Cardiac muscle cell (in vitro differentiated cells and primary cell): ENCODE measurements around the gene BAD. TPM values are rescaled to one million over a fixed set of nuclear protein-coding genes. Genes with fewer than 3 reads are reported as not detected.

ENCODE experiments used
- DNase-seq, 2 donors: peaks; one replicate each; pipeline versions ENCODE4 v3.0.0 to v3.0.0-alpha.2; 2010 to 2017; ENCODE audit warnings: low read depth in 1 of 2, low spot score in 1 of 2
- H3K27ac ChIP-seq: fragments of 200-600 bp; sonication (generic); 2 replicates; pipeline ENCODE4 v1.5.1; 2016
- H3K27me3 ChIP-seq: fragments of 200-600 bp; sonication (generic); 2 replicates; pipeline ENCODE4 v1.6.0; 2016; ENCODE audit warnings: control low read depth
- H3K36me3 ChIP-seq: fragments of 200-600 bp; sonication (generic); 2 replicates; pipeline ENCODE4 v1.5.1; 2016; ENCODE audit warnings: control low read depth
- H3K4me1 ChIP-seq: fragments of 200-600 bp; sonication (generic); 2 replicates; pipeline ENCODE4 v1.8.1; 2017; ENCODE audit warnings: low read depth, mild to moderate bottlenecking, mixed run types
- H3K4me3 ChIP-seq: fragments of 200-600 bp; sonication (generic); 2 replicates; pipeline ENCODE4 v1.5.1; 2016; ENCODE audit warnings: mild to moderate bottlenecking
- H3K9me3 ChIP-seq: fragments of 200-600 bp; sonication (generic); 2 replicates; pipeline ENCODE4 v1.5.1; 2017; ENCODE audit warnings: low read depth, mild to moderate bottlenecking, control low read depth
- CTCF ChIP-seq: IDR thresholded peaks from 2 replicates; pipeline ENCODE4 v1.5.1; 2012; ENCODE audit warnings: low read depth, mild to moderate bottlenecking, low read length
- polyA plus RNA-seq: library from polyadenylated mRNA; unstranded; fragments of >200 nt; fragmentation: Nextera tagmentation; extraction: Ambion mirVana; gene quantifications from 2 replicates; pipeline ENCODE4 v1.2.1, GENCODE V29; 2016
- total RNA-seq: library from RNA; depleted of rRNA; stranded (reverse); fragments of >200 nt; gene quantifications from 2 replicates; pipeline ENCODE4 v1.2.3, GENCODE V29; 2016

BAD gene
- total and polyA plus RNA-seq, 2 experiments from 2014 or later: 155 to 195 TPM

- no peak overlapping the region for H3K4me3 ChIP-seq
- H3K9me3 ChIP-seq: no peaks in the 10 kb centered on the region
- H3K36me3 ChIP-seq: no peaks in the 10 kb centered on the region
- no peak for TF ChIP-seq CTCF
- peaks cover 9% of the 10 kb centered on the region for H3K4me1 ChIP-seq
- no peak for DNase-seq
- no peaks in the 10 kb centered on the region for H3K27me3 ChIP-seq
- peak overlapping the region; percentile 26 for H3K27ac ChIP-seq
These were observed 39.5 kb downstream of the BAD start for GRCh38 chr11:64244966-64245365.

- no peaks in the 10 kb centered on the region for H3K27me3 ChIP-seq
- no peaks in the 10 kb centered on the region for H3K9me3 ChIP-seq
- peaks cover 11% of the 10 kb centered on the region for H3K4me1 ChIP-seq
- TF ChIP-seq CTCF: no peak
- H3K27ac ChIP-seq: no peak overlapping the region
- no peak overlapping the region for H3K4me3 ChIP-seq
- no peaks in the 10 kb centered on the region for H3K36me3 ChIP-seq
- no peak for DNase-seq
These were observed 40.4 kb downstream of the BAD start for GRCh38 chr11:64244107-64244506.

GRCh38 chr11:64243236-64243854 lies 41.1 kb downstream of the BAD start:
- DNase-seq: no peak
- H3K4me1 ChIP-seq: peaks cover 11% of the 10 kb centered on the region
- no peak overlapping the region for H3K4me3 ChIP-seq
- H3K9me3 ChIP-seq: no peaks in the 10 kb centered on the region
- H3K27me3 ChIP-seq: no peaks in the 10 kb centered on the region
- TF ChIP-seq CTCF: no peak
- no peak overlapping the region for H3K27ac ChIP-seq
- peaks cover 1% of the 10 kb centered on the region for H3K36me3 ChIP-seq

GRCh38 chr11:64241491-64242374 lies 42.7 kb downstream of the BAD start:
- Histone ChIP-seq H3K4me3 (peak overlapping the region; percentile 86), H3K27ac (peak overlapping the region; percentile 86), H3K36me3 (peaks cover 3% of the 10 kb centered on the region), H3K9me3 (no peaks in the 10 kb centered on the region), H3K27me3 (no peaks in the 10 kb centered on the region), H3K4me1 (peaks cover 5% of the 10 kb centered on the region)
- peak; percentile 48 to 99 for DNase-seq
- no peak for TF ChIP-seq CTCF

- TF ChIP-seq CTCF: no peak
- no peaks in the 10 kb centered on the region for H3K27me3 ChIP-seq
- H3K4me1 ChIP-seq: peaks cover 5% of the 10 kb centered on the region
These were observed 43.3 kb downstream of the BAD start for GRCh38 chr11:64241241-64241490.

More at GRCh38 chr11:64241241-64241490, 43.3 kb downstream of the BAD start:
- peak in 1 of 2 donors; percentile 100 for DNase-seq
- peaks cover 3% of the 10 kb centered on the region for H3K36me3 ChIP-seq
- peak overlapping the region; percentile 96 for H3K27ac ChIP-seq
- no peaks in the 10 kb centered on the region for H3K9me3 ChIP-seq
- peak overlapping the region; percentile 86 for H3K4me3 ChIP-seq
